Naive thymus-derived CD8-positive, alpha-beta T cell (primary cell): ENCODE measurements around the gene STAU1. TPM values are rescaled to one million over a fixed set of nuclear protein-coding genes. Genes with fewer than 3 reads are reported as not detected.
"Not testable (repeated sequence)": the region's sequence is repeated elsewhere in the genome, so short reads cannot be mapped to it uniquely, and the experiment has no call there.

Source experiments
- ATAC-seq, 2 donors: fragments of 150-1000 bp; cut with Tn5 transposase in 1 of 2; sonication (Bioruptor Pico), chemical (Tn5 transposase) in 1 of 2; 1 replicate in 1 of 2; 2 replicates in 1 of 2; pipeline ENCODE4 v1.10.0; 2021; ENCODE audit warnings: mild to moderate bottlenecking in 2 of 2, moderate library complexity in 2 of 2
- POLR2A ChIA-PET: fragments of 350-600 bp; sonication (Branson Sonifier 250); formaldehyde crosslinking; loops from one replicate; lab custom pipeline; 2021; ENCODE audit warnings: antibody characterized with exemption; lab: Charles Lee
- DNase-seq, 10 donors: peaks; one replicate each; pipeline versions ENCODE4 v3.0.0 to v3.0.0-alpha.2; 2020 to 2022
- H3K27ac Mint-ChIP-seq, 10 donors: one replicate each; pipeline ENCODE4 v1.8.0; 2020 to 2022; ENCODE audit warnings: mild to moderate bottlenecking in 10 of 10, mixed read lengths in 10 of 10, moderate library complexity in 4 of 10, inconsistent platforms in 1 of 10
- H3K27me3 Mint-ChIP-seq, 5 donors: one replicate each; pipeline ENCODE4 v1.8.0; 2021 to 2022; ENCODE audit warnings: mixed read lengths in 5 of 5
- H3K36me3 Mint-ChIP-seq, 3 donors: one replicate each; pipeline ENCODE4 v1.8.0; 2020 to 2022; ENCODE audit warnings: mixed read lengths in 3 of 3, mild to moderate bottlenecking in 2 of 3, inconsistent platforms in 1 of 3
- H3K4me1 Mint-ChIP-seq, 4 donors: one replicate each; pipeline ENCODE4 v1.8.0; 2021 to 2022; ENCODE audit warnings: mixed read lengths in 4 of 4
- H3K4me3 Mint-ChIP-seq, 10 donors: one replicate each; pipeline ENCODE4 v1.8.0; 2020 to 2022; ENCODE audit warnings: mild to moderate bottlenecking in 10 of 10, mixed read lengths in 10 of 10, moderate library complexity in 6 of 10, inconsistent platforms in 1 of 10
- H3K9me3 Mint-ChIP-seq, 9 donors: one replicate each; pipeline ENCODE4 v1.8.0; 2020 to 2022; ENCODE audit warnings: mixed read lengths in 9 of 9, mild to moderate bottlenecking in 3 of 9, inconsistent platforms in 1 of 9, moderate library complexity in 1 of 9
- polyA plus RNA-seq, 3 donors: library from polyadenylated mRNA; unstranded; fragments of 300-500 nt; fragmentation: Illumina TruSeq; gene quantifications; one replicate each; pipeline ENCODE4 v1.2.3, GENCODE V29; 2021
- total RNA-seq, 8 experiments: library from RNA in 2 of 8; stranded (reverse) in 2 of 8; gene quantifications; one replicate each; pipeline ENCODE4 v1.2.3 and lab custom pipeline; 2021 to 2026

Gene STAU1
- total and polyA plus RNA-seq, 5 experiments from 2014 or later, result 28.5 to 45.3 (median 34.7) TPM

DNA sequence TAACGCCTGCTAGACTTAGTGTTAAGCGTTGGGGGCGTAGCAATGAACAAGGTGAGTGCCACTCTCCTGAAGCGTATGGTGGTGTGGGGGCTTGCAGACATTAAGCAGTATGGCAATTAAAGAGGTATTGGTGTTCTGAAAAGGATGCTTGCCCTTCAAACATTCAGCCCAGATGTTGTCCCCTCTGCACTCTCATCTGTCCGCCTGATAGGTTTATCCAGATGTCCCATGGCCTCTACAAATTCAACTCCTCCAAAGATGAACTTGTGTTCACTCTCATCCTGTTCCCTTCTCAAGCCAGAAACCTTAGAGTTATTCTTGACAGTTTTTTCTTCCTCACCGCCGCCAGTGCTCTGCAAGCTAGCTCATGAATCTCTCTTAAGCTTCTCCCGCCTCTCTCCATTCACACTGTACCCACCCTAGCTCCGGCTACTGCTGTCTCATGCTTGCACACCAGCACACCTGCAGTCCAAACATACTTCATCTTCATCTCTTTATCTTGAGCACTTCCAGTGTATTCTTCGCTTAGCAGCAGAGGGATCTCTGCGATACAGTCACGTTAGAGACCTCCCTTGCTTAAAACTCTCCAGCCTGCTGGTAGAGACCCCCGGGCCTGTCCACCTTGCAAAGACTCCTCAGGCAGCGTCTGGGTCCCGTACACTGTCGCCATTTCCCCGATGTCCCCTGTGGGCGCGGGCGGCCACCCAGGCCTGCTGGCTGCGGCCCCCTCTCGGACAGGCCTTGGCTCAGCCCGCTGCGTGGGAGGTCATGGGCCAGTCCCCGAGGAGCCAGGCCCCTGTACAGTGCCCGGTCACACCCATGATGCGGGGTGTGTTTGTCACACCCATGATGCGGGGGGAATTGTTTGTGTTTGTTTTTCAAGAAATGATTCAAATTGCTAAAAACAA is 32.0 kb upstream of the STAU1 start:
- ATAC-seq (no peak), DNase-seq (no peak)
- no peaks in the 10 kb centered on the region for H3K9me3 Mint-ChIP-seq
- H3K4me1 Mint-ChIP-seq, result peaks cover 7 to 40% (median 30%) of the 10 kb centered on the region in 4 donors
- H3K27ac Mint-ChIP-seq, result peak overlapping the region; percentile 94 to 100 (median 98)
- POLR2A ChIA-PET, result interaction anchor here (0.6 to 2.4 kb wide), 4 partner anchors 10 to 465 kb away, joined by 3 to 19 read pairs (median 7); partner anchors contain the start of genes STAU1 and ZNFX1
- H3K4me3 Mint-ChIP-seq, result peak overlapping the region; percentile 87 to 99 (median 96)
- no peaks in the 10 kb centered on the region for H3K27me3 Mint-ChIP-seq
- H3K36me3 Mint-ChIP-seq, result peaks cover 4 to 43% (median 13%) of the 10 kb centered on the region in 3 donors

DNA sequence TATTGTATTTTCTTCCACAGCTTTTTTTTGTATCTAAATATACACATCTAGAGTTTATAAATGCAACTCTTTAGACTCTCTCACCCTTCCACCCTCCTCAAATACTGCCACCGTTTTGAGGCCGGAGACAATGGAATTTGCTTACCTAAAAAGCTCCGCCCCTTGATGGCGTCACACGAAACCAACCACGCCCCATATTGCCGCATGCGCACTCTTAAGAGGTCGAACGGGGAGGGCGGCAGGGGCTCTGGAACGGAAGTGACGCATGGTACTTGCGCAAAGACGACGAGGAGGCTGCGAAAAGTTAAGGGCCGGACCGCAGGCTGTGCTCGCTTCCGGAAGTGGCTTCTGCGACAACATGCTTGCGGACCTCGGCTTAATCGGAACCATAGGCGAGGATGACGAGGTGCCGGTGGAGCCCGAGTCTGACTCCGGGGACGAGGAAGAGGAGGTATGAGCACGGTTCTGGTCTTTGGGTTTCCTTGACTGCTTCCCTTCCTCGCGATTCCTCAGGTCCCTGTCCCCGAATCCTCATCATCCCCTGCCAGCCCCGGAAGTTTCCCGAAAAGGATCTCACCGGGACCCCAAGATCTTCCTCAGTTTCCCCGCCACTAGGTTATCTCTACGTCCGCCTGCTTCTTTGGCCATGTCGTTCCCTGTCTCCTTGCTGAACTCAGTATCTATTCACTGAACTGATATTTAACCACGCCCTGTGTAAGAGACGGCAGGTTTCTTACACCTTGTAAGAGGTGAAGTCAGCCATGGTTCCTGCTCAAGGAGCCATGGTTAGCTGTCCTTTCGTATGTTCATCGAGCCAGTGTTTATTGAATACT is 31.2 kb upstream of the STAU1 start, which contains the start of gene DDX27:
DDX27 (plus strand) TSS at position 326 of the 833 bp plus-strand sequence; CDS start at position 359, 33 bp downstream.
- DNase-seq, result peak; percentile 85 to 98 (median 97)
- ATAC-seq, result peak; percentile 88
- Mint-ChIP-seq H3K4me1 (peaks cover 7 to 37% (median 30%) of the 10 kb centered on the region in 4 donors), H3K9me3 (no peaks in the 10 kb centered on the region), H3K27ac (peak within 1 kb of the TSS; percentile 94 to 100 (median 98)), H3K36me3 (peaks cover 4 to 35% (median 6%) of the 10 kb centered on the region in 3 donors), H3K4me3 (peak within 1 kb of the TSS; percentile 87 to 99 (median 96)), H3K27me3 (no peaks in the 10 kb centered on the region)
- POLR2A ChIA-PET, result interaction anchor here (0.7 to 2.4 kb wide), 7 partner anchors 10 to 163 kb away, joined by 3 to 19 read pairs (median 5); partner anchors contain the start of genes STAU1 and ZNFX1

DNA sequence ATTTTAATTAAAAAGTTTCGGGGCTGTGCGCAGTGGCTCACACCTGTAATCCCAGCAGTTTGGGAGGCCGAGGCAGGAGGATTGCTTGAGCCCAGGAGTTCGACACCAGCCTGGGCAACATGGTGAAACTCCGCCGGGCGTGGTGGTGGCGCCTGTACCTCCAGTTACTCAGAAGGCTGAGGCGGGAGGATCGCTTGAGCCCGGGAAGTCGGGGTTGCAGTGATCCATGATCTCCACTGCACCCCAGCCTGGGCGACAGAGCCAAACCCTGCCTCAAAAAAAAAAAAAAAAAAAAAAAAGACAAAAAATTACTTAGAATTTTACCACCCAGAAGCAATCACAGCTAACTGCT is 30.6 kb upstream of the STAU1 start:
- peak overlapping the region; percentile 87 to 99 (median 96) for H3K4me3 Mint-ChIP-seq
- ATAC-seq (peak; percentile 0), DNase-seq (peak in 2 of 10 donors; percentile 6 to 21)
- H3K27me3 Mint-ChIP-seq, H3K9me3 Mint-ChIP-seq: not testable (repeated sequence)
- peaks cover 7 to 37% (median 30%) of the 10 kb centered on the region in 4 donors for H3K4me1 Mint-ChIP-seq
- peak overlapping the region in 9 of 10 donors; percentile 94 to 100 (median 98) for H3K27ac Mint-ChIP-seq
- peaks cover 4 to 29% (median 6%) of the 10 kb centered on the region in 3 donors for H3K36me3 Mint-ChIP-seq
- POLR2A ChIA-PET, result interaction anchor here (0.7 to 2.4 kb wide), 6 partner anchors 10 to 162 kb away, joined by 3 to 19 read pairs (median 6); partner anchors contain the start of genes STAU1 and ZNFX1

DNA sequence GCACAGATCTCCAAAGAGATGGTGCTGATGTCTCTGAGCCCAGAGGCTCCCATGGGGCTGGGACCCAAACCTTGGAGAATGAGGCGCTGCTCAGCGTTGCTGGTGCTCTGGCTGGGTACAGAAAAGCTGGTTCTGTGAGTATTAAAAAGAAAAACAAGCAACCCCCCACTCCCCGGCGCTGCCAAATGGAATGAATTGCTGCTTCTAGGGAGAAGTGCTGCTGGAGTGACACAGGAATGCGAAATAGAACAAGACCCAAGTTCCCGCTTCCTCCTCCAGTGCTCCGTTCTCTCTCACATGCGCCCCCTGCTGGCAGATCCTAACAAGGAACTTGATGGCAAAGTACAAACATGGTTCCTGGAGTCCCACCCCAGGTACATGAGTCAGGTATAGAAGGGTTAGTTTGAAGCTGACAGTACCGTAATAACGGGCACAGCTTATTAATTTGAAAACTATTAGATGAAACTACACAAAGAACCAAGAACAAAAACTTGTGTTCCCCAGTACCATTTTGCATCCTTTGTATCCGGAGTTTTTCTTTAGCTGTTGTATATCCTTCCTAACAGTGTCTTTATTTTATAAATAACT is 29.0 kb upstream of the STAU1 start:
- peak; percentile 36 to 53 for ATAC-seq

DNA sequence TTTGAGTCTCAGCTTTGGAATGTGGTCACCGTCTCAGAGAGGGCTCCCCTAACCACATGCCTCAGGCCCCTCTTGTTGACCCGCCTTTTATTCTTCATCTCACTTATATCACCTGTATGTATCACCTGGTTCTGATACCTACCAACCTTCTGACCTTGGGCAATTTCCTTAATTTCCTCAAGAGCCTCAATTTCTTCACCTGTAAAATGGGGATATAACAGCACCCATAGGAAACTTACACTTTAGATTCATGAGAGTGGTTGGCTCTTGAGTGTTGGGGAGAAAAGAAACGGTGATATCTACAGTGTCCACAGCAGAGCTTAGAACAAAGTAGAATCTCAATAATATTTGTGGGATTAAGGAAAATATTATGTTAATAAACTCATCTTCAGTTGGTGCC is 27.1 kb upstream of the STAU1 start:
- POLR2A ChIA-PET, result interaction anchor here (1.5 kb wide), 1 partner anchor 62 kb away, joined by 3 read pairs; no protein-coding TSS in a partner anchor
- Mint-ChIP-seq H3K27ac (peak overlapping the region in 2 of 10 donors; percentile 11 to 25), H3K4me3 (no peak overlapping the region), H3K4me1 (peaks cover 4 to 22% (median 16%) of the 10 kb centered on the region in 4 donors), H3K27me3 (peaks cover 0 to 2% (median 0%) of the 10 kb centered on the region in 5 donors), H3K9me3 (peaks cover 0 to 9% (median 2%) of the 10 kb centered on the region in 9 donors), H3K36me3 (peaks cover 2 to 13% (median 4%) of the 10 kb centered on the region in 3 donors)
- no peak for DNase-seq
- no peak for ATAC-seq

More for the DNA sequence above, 29.0 kb upstream of the STAU1 start:
- H3K36me3 Mint-ChIP-seq, result peaks cover 2 to 14% (median 4%) of the 10 kb centered on the region in 3 donors
- H3K27ac Mint-ChIP-seq, result peak overlapping the region in 9 of 10 donors; percentile 53 to 92 (median 83)
- H3K9me3 Mint-ChIP-seq, result no peaks in the 10 kb centered on the region
- POLR2A ChIA-PET, result interaction anchor here (0.6 to 2.2 kb wide), 7 partner anchors 61 to 1842 kb away, joined by 3 to 11 read pairs (median 4); partner anchors contain the start of gene ZNFX1
- peak; percentile 81 to 95 (median 88) for DNase-seq
- peaks cover 0 to 2% (median 0%) of the 10 kb centered on the region in 5 donors for H3K27me3 Mint-ChIP-seq
- peak overlapping the region; percentile 20 to 73 (median 60) for H3K4me3 Mint-ChIP-seq
- peaks cover 7 to 36% (median 29%) of the 10 kb centered on the region in 4 donors for H3K4me1 Mint-ChIP-seq

DNA sequence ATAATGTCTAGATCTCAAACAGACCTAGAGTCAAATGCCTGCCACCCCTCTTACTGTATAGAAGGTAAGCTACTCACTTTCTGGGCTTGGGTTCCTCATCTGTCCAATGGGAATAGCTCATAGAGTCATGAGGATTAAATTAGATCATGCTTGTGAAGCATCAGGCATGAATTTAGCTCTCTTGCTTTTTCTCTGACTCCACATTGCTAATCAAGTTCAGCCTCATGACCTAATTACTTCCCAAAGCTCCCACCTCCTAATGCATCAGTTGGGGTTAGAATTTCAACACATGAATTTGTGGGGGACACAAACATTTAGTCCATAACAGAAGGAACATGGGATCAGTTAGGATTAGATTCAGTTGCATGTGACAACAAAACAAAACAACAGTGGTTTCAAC is 26.4 kb upstream of the STAU1 start:
- DNase-seq (no peak), ATAC-seq (no peak)
- Mint-ChIP-seq H3K36me3 (peaks cover 0 to 15% (median 5%) of the 10 kb centered on the region in 3 donors), H3K27ac (peak overlapping the region in 1 of 10 donors; percentile 15), H3K27me3 (peaks cover 0 to 2% (median 0%) of the 10 kb centered on the region in 5 donors), H3K4me1 (peaks cover 0 to 15% (median 10%) of the 10 kb centered on the region in 4 donors), H3K4me3 (no peak overlapping the region), H3K9me3 (peaks cover 0 to 13% (median 3%) of the 10 kb centered on the region in 9 donors)
- POLR2A ChIA-PET, result interaction anchor here (1.5 kb wide), 1 partner anchor 62 kb away, joined by 3 read pairs; no protein-coding TSS in a partner anchor

DNA sequence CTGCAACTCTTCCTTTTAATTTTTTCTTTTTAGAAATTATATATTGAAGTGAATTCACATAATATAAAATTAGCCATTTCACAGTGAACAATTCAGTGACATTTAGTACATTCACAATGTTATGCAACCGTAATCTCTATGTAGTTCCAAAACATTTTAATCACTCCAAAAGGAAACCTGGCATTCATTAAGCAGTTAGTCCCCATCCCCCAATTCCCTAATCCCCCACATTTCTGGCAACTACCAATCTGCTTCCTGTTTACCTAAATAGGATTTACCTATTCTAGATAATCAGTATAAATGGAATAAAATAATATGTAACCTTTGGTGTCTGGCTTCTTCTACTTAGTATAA is 22.6 kb upstream of the STAU1 start:
- POLR2A ChIA-PET, result no interaction called here
- Mint-ChIP-seq H3K4me3 (no peak overlapping the region), H3K4me1 (no peaks in the 10 kb centered on the region), H3K36me3 (peaks cover 0 to 13% (median 5%) of the 10 kb centered on the region in 3 donors), H3K9me3 (peaks cover 0 to 13% (median 3%) of the 10 kb centered on the region in 9 donors), H3K27ac (no peak overlapping the region), H3K27me3 (peaks cover 0 to 2% (median 0%) of the 10 kb centered on the region in 5 donors)
- DNase-seq (no peak), ATAC-seq (no peak)

DNA sequence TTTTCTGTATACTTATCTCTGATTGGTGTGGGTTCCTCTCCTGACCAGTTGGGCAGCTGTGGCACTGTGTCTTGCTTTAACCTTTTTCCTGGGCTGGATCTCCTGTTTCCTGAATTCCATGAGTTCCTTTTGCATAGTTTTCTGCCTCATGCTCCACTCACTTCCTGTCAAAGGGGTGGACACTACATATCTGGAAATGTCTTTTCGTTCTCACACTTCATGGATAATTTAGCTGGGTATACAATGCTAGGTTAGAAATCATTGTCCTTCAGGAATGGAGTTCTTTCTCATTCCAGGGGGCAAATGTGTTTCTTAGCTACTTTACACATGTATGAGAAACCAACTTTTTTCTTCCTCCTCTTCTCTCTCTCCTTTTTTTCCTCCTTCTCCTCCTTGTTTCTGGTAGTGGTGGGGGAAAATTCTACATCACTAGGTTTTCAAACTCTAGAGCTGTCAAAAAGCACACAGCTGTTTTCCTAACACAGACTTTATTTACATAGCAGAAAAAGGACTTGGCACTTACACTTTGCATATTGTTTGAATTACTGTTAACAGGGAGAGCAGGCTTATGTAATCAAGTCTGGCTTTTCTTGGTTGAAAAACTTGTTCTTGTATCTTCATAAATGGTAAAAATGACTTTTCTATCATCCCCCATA is 22.1 kb upstream of the STAU1 start:
- H3K36me3 Mint-ChIP-seq, result peaks cover 0 to 13% (median 5%) of the 10 kb centered on the region in 3 donors

DNA sequence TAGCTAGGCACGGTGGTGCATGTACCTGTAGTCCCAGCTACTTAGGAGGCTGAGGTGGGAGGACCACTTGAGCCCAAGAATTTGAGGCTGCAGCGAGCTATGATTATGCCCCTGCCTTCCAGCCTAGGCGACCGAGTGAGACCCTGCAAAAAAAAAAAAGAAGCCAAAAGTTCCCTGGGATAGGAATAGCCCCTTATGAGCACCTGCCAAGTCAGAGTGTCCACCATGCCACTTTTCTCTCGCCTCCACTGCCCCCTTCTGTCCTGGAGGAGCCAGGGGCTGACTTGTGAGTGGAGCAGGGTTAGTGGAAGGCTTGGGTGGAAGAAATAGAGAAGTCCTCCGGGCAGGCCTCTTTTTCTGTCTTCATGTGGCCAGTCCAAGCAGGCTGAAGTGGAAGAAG is 18.9 kb upstream of the STAU1 start:
- Mint-ChIP-seq H3K9me3 (peaks cover 0 to 13% (median 3%) of the 10 kb centered on the region in 9 donors), H3K27ac (no peak overlapping the region), H3K27me3 (no peaks in the 10 kb centered on the region), H3K4me1 (no peaks in the 10 kb centered on the region), H3K36me3 (peaks cover 0 to 13% (median 5%) of the 10 kb centered on the region in 3 donors), H3K4me3 (no peak overlapping the region)
- DNase-seq, result no peak
- ATAC-seq, result no peak
- POLR2A ChIA-PET, result interaction anchor here (0.7 kb wide), 1 partner anchor 67 kb away, joined by 3 read pairs; no protein-coding TSS in a partner anchor

More for the DNA sequence above, 22.1 kb upstream of the STAU1 start:
- no peak overlapping the region for H3K27ac Mint-ChIP-seq
- no peaks in the 10 kb centered on the region for H3K4me1 Mint-ChIP-seq
- H3K27me3 Mint-ChIP-seq, result peaks cover 0 to 2% (median 0%) of the 10 kb centered on the region in 5 donors
- no peak for ATAC-seq
- peaks cover 0 to 13% (median 3%) of the 10 kb centered on the region in 9 donors for H3K9me3 Mint-ChIP-seq
- DNase-seq, result no peak
- POLR2A ChIA-PET, result no interaction called here
- no peak overlapping the region for H3K4me3 Mint-ChIP-seq

DNA sequence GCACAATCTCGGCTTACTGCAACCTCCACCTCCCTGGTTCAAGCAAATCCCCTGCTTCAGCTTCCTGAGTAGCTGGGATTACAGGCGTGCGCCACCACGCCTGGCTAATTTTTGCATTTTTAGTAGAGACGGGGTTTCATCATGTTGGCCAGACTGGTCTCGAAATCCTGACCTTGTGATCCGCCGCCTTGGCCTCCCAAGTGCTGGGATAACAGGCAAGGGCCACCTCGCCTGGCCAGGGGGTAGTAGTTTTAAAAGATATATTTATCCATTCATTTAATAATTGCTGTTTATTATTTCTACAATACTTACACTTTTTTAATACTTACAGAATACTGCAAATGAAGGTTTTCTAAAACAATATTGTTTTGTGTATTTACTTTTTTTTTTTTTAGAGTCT is 15.6 kb upstream of the STAU1 start:
- H3K4me1 Mint-ChIP-seq, result no peaks in the 10 kb centered on the region
- DNase-seq (no peak), ATAC-seq (no peak)
- POLR2A ChIA-PET, result no interaction called here
- H3K27me3 Mint-ChIP-seq, result no peaks in the 10 kb centered on the region
- H3K9me3 Mint-ChIP-seq, result peaks cover 0 to 10% (median 0%) of the 10 kb centered on the region in 9 donors
- no peak overlapping the region for H3K4me3 Mint-ChIP-seq
- H3K36me3 Mint-ChIP-seq, result no peaks in the 10 kb centered on the region
- H3K27ac Mint-ChIP-seq, result no peak overlapping the region

DNA sequence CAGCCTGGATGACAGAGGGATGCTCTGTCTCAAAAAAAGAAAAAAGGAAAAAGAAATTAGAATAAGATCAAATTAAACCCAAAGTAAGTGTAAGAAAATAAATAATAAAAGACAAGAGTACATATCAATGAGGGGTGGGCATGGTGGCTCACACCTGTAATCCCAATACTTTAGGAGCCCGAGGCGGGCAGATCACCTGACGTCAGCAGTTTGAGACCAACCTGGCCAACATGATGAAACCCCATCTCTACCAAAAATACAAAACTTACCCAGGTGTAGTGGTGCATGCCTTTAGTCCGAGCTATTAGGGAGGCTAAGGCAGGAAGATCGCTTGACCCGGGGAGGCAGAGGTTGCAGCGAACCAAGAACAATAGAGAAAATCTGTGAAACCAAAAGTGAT is 14.9 kb upstream of the STAU1 start:
- ATAC-seq, result no peak
- Mint-ChIP-seq H3K9me3 (peaks cover 0 to 10% (median 0%) of the 10 kb centered on the region in 9 donors), H3K4me1 (no peaks in the 10 kb centered on the region), H3K27me3 (no peaks in the 10 kb centered on the region), H3K27ac (no peak overlapping the region), H3K36me3 (no peaks in the 10 kb centered on the region), H3K4me3 (no peak overlapping the region)
- no peak for DNase-seq
- POLR2A ChIA-PET, result no interaction called here
